ENCODE measurements around the gene IQCH.
"Not testable (repeated sequence)": the region's sequence is repeated elsewhere in the genome, so short reads cannot be mapped to it uniquely, and the experiment has no call there.

The IQCH gene

DNA sequence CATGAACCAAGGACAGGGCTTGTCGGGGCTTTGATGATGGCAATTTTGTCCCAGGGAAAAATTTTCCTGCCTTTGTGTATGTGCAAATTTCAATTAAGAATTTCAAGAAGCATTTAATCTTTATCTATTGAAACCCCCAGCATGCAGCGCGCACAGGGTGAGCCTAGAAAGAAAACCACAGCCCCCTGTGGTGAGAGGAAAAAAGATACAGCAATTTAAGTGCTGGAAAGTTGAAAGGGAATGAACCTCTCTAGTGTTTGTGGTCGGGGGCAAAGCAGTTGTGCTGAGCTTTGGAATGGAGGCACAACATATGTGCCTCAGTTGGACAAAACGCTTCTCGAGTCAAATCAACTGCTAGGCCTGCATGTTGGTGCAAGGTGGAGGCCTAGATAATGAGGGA, 154.6 kb downstream of the IQCH start:
- Histone ChIP-seq H3K27ac (ENCODE audit: low read length) (no peak overlapping the region), H3K36me3 (ENCODE audit: control insufficient read depth in 2 of 2, insufficient read depth in 2 of 2, low read length in 2 of 2) (no peaks in the 10 kb centered on the region), H3K9ac (ENCODE audit: low read length in 2 of 2) (no peak overlapping the region), H3K4me1 (ENCODE audit: control insufficient read depth, insufficient read depth, low read length) (no peaks in the 10 kb centered on the region), H3K4me3 (ENCODE audit: low read length in 2 of 2) (no peak overlapping the region), H3K9me3 (ENCODE audit: control insufficient read depth in 2 of 2, low read length in 2 of 2) (no peaks in the 10 kb centered on the region), H3K27me3 (ENCODE audit: control insufficient read depth in 1 of 2, insufficient read depth in 2 of 2, low read length in 2 of 2) (no peaks in the 10 kb centered on the region)

DNA sequence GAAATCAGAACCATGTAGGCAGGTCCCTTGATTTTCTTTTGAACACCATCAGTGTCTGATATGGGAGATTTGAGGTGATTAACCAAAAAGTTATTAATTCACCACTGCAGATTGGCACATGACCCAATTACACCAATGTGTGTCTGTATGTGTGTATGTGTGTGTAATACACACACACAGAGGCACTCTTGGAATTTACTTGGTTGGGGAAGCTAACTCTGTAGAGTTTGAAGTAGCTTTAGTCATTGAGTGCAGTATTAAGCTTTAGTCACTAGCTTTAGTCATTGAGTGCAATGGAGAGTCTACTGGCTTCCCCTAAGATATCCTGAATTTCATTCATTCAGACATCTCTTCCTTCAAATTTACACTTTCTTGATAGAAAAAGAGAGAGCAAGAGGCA, 156.9 kb downstream of the IQCH start:
- no peaks in the 10 kb centered on the region for H3K9me3 ChIP-seq (ENCODE audit: control insufficient read depth in 2 of 2, low read length in 2 of 2)
- no peak overlapping the region for H3K9ac ChIP-seq (ENCODE audit: low read length in 2 of 2)
- H3K4me1 ChIP-seq (ENCODE audit: control insufficient read depth, insufficient read depth, low read length) = no peaks in the 10 kb centered on the region
- H3K27ac ChIP-seq (ENCODE audit: low read length) = no peak overlapping the region
- H3K4me3 ChIP-seq (ENCODE audit: low read length in 2 of 2) = no peak overlapping the region
- H3K27me3 ChIP-seq (ENCODE audit: control insufficient read depth in 1 of 2, insufficient read depth in 2 of 2, low read length in 2 of 2) = no peaks in the 10 kb centered on the region
- no peaks in the 10 kb centered on the region for H3K36me3 ChIP-seq (ENCODE audit: control insufficient read depth in 2 of 2, insufficient read depth in 2 of 2, low read length in 2 of 2)

DNA sequence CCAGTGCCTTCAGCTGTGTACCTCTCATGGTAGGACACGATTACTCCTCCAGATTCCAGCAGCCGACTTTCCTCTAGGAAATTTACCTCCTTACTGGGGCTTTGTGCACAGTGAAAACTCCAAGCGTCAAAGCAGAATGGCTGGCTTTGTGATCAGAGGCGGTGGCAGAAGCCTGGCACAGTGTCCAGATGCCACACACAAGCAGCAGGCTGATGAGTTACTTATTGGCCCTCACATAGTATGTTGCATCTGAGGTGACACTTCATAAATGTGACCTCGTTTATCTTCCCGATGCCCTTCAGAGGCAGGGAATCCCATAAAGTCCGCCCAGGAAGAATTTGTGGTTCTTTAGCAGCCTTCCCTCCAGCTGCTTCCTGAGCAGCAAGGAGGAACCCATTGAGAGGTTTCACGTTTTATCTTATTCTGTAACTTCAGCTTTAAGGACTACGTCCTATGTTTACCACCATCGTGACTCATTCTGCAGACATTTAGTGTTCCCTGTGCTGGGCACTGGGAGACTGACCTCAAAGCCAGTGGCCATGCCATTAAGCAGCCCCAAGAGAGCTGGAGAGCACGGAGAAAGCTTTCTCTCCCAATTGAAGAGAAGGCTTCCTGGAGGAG, 159.3 kb downstream of the IQCH start:
- no peaks in the 10 kb centered on the region for H3K36me3 ChIP-seq (ENCODE audit: control insufficient read depth in 2 of 2, insufficient read depth in 2 of 2, low read length in 2 of 2)
- no peak overlapping the region for H3K27ac ChIP-seq (ENCODE audit: low read length)
- H3K4me3 ChIP-seq (ENCODE audit: low read length in 2 of 2) = no peak overlapping the region
- H3K4me1 ChIP-seq (ENCODE audit: control insufficient read depth, insufficient read depth, low read length) = no peaks in the 10 kb centered on the region
- H3K9me3 ChIP-seq (ENCODE audit: control insufficient read depth in 2 of 2, low read length in 2 of 2) = no peaks in the 10 kb centered on the region
- no peaks in the 10 kb centered on the region for H3K27me3 ChIP-seq (ENCODE audit: control insufficient read depth in 1 of 2, insufficient read depth in 2 of 2, low read length in 2 of 2)
- H3K9ac ChIP-seq (ENCODE audit: low read length in 2 of 2) = no peak overlapping the region

DNA sequence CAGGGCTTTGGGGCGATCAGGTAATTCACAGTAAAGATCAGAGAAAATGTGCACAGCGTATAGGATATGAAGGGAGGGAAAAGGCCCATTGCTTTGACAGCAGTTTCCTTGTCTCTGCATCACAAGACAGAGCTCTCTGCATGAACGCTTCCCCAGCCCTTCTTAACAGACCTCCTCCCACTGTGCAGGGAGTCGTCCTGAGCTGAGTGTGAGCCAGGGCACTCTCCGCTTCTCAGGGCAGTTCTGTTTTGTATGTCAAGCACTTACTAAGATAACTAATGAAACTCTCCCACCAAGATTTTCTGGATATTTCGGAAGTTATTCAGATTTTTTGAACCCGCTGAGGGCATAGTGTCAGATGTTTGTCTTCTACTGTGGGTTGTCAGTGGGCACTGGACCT, 160.6 kb downstream of the IQCH start:
- no peaks in the 10 kb centered on the region for H3K4me1 ChIP-seq (ENCODE audit: control insufficient read depth, insufficient read depth, low read length)
- H3K9me3 ChIP-seq (ENCODE audit: control insufficient read depth in 2 of 2, low read length in 2 of 2) = no peaks in the 10 kb centered on the region
- no peak overlapping the region for H3K4me3 ChIP-seq (ENCODE audit: low read length in 2 of 2)
- H3K36me3 ChIP-seq (ENCODE audit: control insufficient read depth in 2 of 2, insufficient read depth in 2 of 2, low read length in 2 of 2) = no peaks in the 10 kb centered on the region
- no peaks in the 10 kb centered on the region for H3K27me3 ChIP-seq (ENCODE audit: control insufficient read depth in 1 of 2, insufficient read depth in 2 of 2, low read length in 2 of 2)
- H3K27ac ChIP-seq (ENCODE audit: low read length) = no peak overlapping the region
- H3K9ac ChIP-seq (ENCODE audit: low read length in 2 of 2) = no peak overlapping the region

DNA sequence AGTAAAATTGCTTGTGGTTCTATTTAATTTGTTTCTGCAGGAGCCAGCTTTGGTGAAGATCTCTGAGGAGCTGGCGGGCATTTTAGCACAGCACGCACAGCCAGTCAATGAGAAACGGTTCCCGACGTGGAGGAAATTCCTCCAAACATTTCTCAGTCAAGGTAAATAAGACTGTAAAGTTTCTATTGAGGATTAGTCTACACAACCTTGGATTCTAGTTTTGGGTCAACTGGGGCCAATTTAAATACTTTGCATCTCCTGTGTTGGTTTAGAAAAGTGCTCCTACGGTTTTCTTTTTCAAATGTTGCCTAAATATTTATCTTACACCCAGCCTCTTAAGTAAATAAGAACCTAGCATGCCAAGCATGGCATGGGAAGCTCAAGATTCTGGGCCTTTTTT, 162.3 kb downstream of the IQCH start:
- Histone ChIP-seq H3K4me3 (ENCODE audit: low read length in 2 of 2) (no peak overlapping the region), H3K9me3 (ENCODE audit: control insufficient read depth in 2 of 2, low read length in 2 of 2) (no peaks in the 10 kb centered on the region), H3K4me1 (ENCODE audit: control insufficient read depth, insufficient read depth, low read length) (no peaks in the 10 kb centered on the region), H3K27me3 (ENCODE audit: control insufficient read depth in 1 of 2, insufficient read depth in 2 of 2, low read length in 2 of 2) (no peaks in the 10 kb centered on the region), H3K27ac (ENCODE audit: low read length) (no peak overlapping the region), H3K36me3 (ENCODE audit: control insufficient read depth in 2 of 2, insufficient read depth in 2 of 2, low read length in 2 of 2) (no peaks in the 10 kb centered on the region), H3K9ac (ENCODE audit: low read length in 2 of 2) (no peak overlapping the region)

DNA sequence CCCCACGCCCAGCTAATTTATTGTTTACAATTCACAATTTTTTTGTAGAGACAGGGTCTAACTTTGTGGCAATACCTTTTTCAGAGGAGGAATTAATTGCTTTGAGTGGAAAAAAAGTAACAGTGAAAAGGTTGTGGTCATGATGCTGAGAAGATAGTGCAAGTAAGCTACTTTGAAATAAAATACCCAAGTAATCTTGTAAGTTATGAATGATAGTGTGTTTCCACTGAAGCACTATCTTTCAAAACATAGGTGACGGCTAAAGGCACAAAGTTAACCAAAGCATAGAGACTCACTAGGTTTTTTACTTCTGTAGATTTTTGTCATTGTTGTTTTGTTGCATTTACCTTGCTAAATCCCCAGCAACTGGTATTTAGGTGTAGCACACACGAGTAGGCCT, 165.1 kb downstream of the IQCH start:
- no peaks in the 10 kb centered on the region for H3K9me3 ChIP-seq (ENCODE audit: control insufficient read depth in 2 of 2, low read length in 2 of 2)
- H3K36me3 ChIP-seq (ENCODE audit: control insufficient read depth in 2 of 2, insufficient read depth in 2 of 2, low read length in 2 of 2) = no peaks in the 10 kb centered on the region

DNA sequence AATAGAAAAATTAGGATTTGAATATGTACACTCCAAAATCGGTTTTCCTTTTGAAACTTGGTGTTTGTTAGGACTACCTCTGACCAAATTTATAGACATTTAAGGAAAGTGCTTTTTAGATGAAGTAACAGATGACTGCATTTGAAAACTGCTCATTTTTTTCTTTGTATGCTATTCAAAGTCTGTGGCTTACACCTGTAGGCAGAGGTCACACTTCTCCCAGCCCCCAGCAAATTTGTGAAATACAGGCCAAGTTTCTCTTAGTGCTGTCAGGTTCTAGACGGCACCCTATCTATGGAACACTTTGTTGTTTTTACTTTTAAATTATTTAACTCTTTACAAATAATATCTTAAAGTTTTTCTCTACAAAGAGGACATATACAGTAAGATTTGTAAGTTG, 165.6 kb downstream of the IQCH start:
- H3K4me3 ChIP-seq (ENCODE audit: low read length in 2 of 2) = no peak overlapping the region
- no peaks in the 10 kb centered on the region for H3K27me3 ChIP-seq (ENCODE audit: control insufficient read depth in 1 of 2, insufficient read depth in 2 of 2, low read length in 2 of 2)
- no peaks in the 10 kb centered on the region for H3K4me1 ChIP-seq (ENCODE audit: control insufficient read depth, insufficient read depth, low read length)
- no peaks in the 10 kb centered on the region for H3K36me3 ChIP-seq (ENCODE audit: control insufficient read depth in 2 of 2, insufficient read depth in 2 of 2, low read length in 2 of 2)
- H3K9me3 ChIP-seq (ENCODE audit: control insufficient read depth in 2 of 2, low read length in 2 of 2) = no peaks in the 10 kb centered on the region
- no peak overlapping the region for H3K27ac ChIP-seq (ENCODE audit: low read length)
- H3K9ac ChIP-seq (ENCODE audit: low read length in 2 of 2) = no peak overlapping the region

More for the DNA sequence above, 165.1 kb downstream of the IQCH start:
- H3K27ac ChIP-seq (ENCODE audit: low read length) = no peak overlapping the region
- no peaks in the 10 kb centered on the region for H3K27me3 ChIP-seq (ENCODE audit: control insufficient read depth in 1 of 2, insufficient read depth in 2 of 2, low read length in 2 of 2)
- no peak overlapping the region for H3K9ac ChIP-seq (ENCODE audit: low read length in 2 of 2)
- H3K4me3 ChIP-seq (ENCODE audit: low read length in 2 of 2) = no peak overlapping the region
- H3K4me1 ChIP-seq (ENCODE audit: control insufficient read depth, insufficient read depth, low read length) = no peaks in the 10 kb centered on the region

DNA sequence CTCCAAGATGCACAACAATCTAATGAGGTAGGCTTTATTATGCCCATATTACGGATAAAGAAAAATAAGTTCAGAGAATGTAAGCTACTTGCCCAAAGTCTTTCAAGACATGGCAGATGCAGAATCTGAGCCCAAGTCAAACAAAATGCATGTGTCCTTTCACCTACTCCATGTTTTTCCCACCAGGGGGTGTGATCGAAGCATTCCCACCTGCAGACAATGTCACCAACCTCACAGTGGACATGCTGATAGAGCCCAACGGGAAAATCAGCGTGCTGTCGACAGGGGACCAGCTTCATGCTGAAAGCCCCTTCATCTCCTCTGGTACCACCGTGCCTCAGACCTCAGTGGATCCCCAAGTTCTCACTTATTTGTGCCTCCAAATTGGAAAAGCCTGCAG, 166.5 kb downstream of the IQCH start:
- Histone ChIP-seq H3K9ac (ENCODE audit: low read length in 2 of 2) (no peak overlapping the region), H3K9me3 (ENCODE audit: control insufficient read depth in 2 of 2, low read length in 2 of 2) (no peaks in the 10 kb centered on the region), H3K4me3 (ENCODE audit: low read length in 2 of 2) (no peak overlapping the region), H3K27me3 (ENCODE audit: control insufficient read depth in 1 of 2, insufficient read depth in 2 of 2, low read length in 2 of 2) (no peaks in the 10 kb centered on the region), H3K36me3 (ENCODE audit: control insufficient read depth in 2 of 2, insufficient read depth in 2 of 2, low read length in 2 of 2) (no peaks in the 10 kb centered on the region), H3K27ac (ENCODE audit: low read length) (no peak overlapping the region), H3K4me1 (ENCODE audit: control insufficient read depth, insufficient read depth, low read length) (no peaks in the 10 kb centered on the region)

DNA sequence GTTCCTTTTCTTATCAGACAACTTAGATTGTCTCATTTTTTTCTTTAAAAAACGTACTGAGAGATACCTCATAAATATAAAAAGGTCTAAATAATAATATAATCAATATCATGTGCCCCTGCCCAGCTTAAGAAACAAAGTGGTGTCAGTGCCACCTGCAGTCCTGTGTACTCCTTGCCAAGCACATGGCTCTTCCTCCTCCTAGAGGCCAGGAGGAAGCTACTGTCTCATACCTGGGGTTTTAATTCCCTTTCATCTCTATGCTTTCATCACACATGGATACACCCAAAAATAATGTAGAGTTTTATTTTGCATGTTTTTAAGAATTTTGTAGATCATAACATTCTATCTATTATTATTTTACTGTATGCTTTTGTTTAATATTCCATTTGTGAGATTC, 167.7 kb downstream of the IQCH start:
- Histone ChIP-seq H3K4me3 (ENCODE audit: low read length in 2 of 2) (no peak overlapping the region), H3K27ac (ENCODE audit: low read length) (no peak overlapping the region), H3K36me3 (ENCODE audit: control insufficient read depth in 2 of 2, insufficient read depth in 2 of 2, low read length in 2 of 2) (no peaks in the 10 kb centered on the region), H3K9ac (ENCODE audit: low read length in 2 of 2) (no peak overlapping the region), H3K4me1 (ENCODE audit: control insufficient read depth, insufficient read depth, low read length) (no peaks in the 10 kb centered on the region), H3K9me3 (ENCODE audit: control insufficient read depth in 2 of 2, low read length in 2 of 2) (no peaks in the 10 kb centered on the region), H3K27me3 (ENCODE audit: control insufficient read depth in 1 of 2, insufficient read depth in 2 of 2, low read length in 2 of 2) (no peaks in the 10 kb centered on the region)

DNA sequence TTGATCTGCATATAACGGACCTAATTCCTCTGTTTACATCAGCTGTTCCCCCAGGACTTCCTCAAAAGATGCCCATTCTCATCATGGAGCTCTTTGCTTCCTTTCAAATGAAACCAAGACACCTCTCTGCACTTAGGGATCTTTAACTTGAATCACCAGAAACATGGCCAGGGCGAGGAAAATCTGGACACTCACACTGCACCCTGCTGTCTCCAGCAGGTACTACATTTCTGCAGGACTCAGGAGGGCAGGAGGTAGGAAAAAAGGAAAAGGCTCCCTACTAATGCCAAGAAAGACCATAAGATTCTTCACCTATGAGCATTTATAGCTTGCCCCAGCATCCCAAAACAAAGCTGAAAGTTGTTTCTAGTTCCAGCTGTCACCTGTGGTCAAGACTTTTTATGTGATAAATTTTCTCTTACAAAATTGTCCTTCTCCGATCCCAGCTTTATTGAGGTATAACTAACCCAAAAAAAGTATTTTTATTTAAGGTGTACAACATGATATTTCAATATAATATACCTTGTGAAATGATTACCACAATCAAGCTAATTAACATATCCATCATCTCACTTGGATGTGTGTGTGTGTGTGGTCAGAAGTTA, 179.0 kb downstream of the IQCH start:
- Histone ChIP-seq H3K4me1 (ENCODE audit: control insufficient read depth, insufficient read depth, low read length) (no peaks in the 10 kb centered on the region), H3K9me3 (ENCODE audit: control insufficient read depth in 2 of 2, low read length in 2 of 2) (no peaks in the 10 kb centered on the region), H3K9ac (ENCODE audit: low read length in 2 of 2) (no peak overlapping the region), H3K36me3 (ENCODE audit: control insufficient read depth in 2 of 2, insufficient read depth in 2 of 2, low read length in 2 of 2) (no peaks in the 10 kb centered on the region), H3K4me3 (ENCODE audit: low read length in 2 of 2) (no peak overlapping the region), H3K27ac (ENCODE audit: low read length) (no peak overlapping the region), H3K27me3 (ENCODE audit: control insufficient read depth in 1 of 2, insufficient read depth in 2 of 2, low read length in 2 of 2) (no peaks in the 10 kb centered on the region)

DNA sequence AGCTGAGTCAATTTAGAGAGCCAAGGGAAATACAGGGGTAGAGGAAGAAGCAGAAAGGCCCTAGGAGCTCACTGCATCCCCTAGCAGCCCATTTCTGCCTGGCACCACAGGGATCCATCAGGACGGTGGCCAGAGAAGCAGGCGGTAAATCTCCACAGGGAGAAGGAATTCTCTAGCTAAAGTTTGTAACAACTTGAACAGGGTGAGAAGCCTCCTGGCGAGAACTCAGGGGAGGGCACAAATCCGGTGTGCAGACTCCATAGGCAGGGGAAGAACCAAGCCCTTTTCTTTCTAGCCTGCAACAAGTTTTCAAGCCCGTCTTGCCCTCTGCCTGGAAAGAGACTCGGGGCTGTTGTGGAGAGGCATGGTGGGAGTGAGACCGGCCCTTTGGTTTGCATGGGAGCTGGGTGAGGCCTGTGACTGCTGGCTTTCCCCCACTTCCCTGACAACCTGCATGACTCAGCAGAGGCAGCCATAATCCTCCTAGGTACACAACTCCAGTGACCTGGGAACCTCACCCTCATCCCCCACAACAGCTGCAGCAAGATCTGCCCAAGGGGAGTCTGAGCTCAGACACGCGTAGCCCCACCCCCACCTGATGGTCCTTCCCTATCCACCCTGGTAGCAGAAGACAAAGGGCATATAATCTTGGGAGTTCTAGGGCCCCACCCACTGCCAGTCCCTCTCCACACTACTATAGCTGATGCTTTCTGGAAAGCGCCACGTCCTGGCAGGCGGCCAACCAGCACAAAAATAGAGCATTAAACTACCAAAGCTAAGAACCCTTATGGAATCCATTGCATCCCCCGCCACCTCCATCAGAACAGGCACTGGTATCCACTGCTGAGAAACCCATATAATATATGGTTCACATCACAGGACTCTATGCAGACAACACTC, 182.0 kb downstream of the IQCH start:
- H3K27me3 ChIP-seq (ENCODE audit: control insufficient read depth in 1 of 2, insufficient read depth in 2 of 2, low read length in 2 of 2); H3K4me1 ChIP-seq (ENCODE audit: control insufficient read depth, insufficient read depth, low read length); H3K36me3 ChIP-seq (ENCODE audit: control insufficient read depth in 2 of 2, insufficient read depth in 2 of 2, low read length in 2 of 2); H3K9me3 ChIP-seq (ENCODE audit: control insufficient read depth in 2 of 2, low read length in 2 of 2); H3K4me3 ChIP-seq (ENCODE audit: low read length in 2 of 2); H3K27ac ChIP-seq (ENCODE audit: low read length); H3K9ac ChIP-seq (ENCODE audit: low read length in 2 of 2): not testable (repeated sequence)

Measured in stomach smooth muscle (tissue), 2 donors.